H1 (cell line): Measurements from ENCODE around the gene ATP11A. TPM values are rescaled to one million over a fixed set of nuclear protein-coding genes. Genes with fewer than 3 reads are reported as not detected.

Source experiments
- E2F6 ChIP-seq: IDR thresholded peaks from 2 replicates; pipeline ENCODE4 v1.6.1; 2012; ENCODE audit warnings: inconsistent platforms
- SIX5 ChIP-seq: IDR thresholded peaks from 2 replicates; pipeline ENCODE4 v1.6.1; 2011; ENCODE audit warnings: mild to moderate bottlenecking, low read depth, low read length
- SP4 ChIP-seq: IDR thresholded peaks from 2 replicates; pipeline ENCODE4 v1.6.1; 2012; ENCODE audit warnings: low read length, inconsistent platforms
- ZNF274 ChIP-seq: IDR thresholded peaks from 2 replicates; pipeline ENCODE4 v1.7.0; 2012; ENCODE audit warnings: low read length, borderline replicate concordance; ENCODE audit errors: extremely low read depth
- polyA plus RNA-seq, 7 experiments: library from polyadenylated mRNA; depleted of rRNA in 3 of 7; stranded (reverse) in 5 of 7; unstranded in 2 of 7; fragments of >200 nt in 5 of 7; fragments of 200-250 nt in 2 of 7; gene quantifications; 1 replicate in 5 of 7; 2 replicates in 1 of 7; 4 replicates in 1 of 7; pipeline versions ENCODE4 v1.2.1 to v1.2.3, GENCODE V29; 2011 to 2013; ENCODE audit warnings: missing spikeins in 2 of 7, mixed read lengths in 2 of 7
- total RNA-seq: library from RNA; stranded (reverse); fragmentation: NEBNext Ultra II Directional; extraction: Animal tissue kit (Norgen Biotek cat#: 25700); gene quantifications from 2 replicates; pipeline ENCODE4 v1.2.1, GENCODE V29; 2021

ATP11A gene
- total and polyA plus RNA-seq, 2 of the 8 experiments (the other 6 are each of a cell fraction or from before 2014, with no cell fraction given): 28.8 to 72.9 TPM

- no peak for TF ChIP-seq SIX5
- no peak for TF ChIP-seq E2F6
- TF ChIP-seq ZNF274: no peak
- no peak for TF ChIP-seq SP4
Observed at GRCh38 chr13:112776971-112777370, 87.1 kb downstream of the ATP11A start (continued).
